Hepatocyte (in vitro differentiated cells): Measurements from ENCODE around the gene BORCS8. TPM values are rescaled to one million over a fixed set of nuclear protein-coding genes. Genes with fewer than 3 reads are reported as not detected.

ENCODE experiments used
- DNase-seq: peaks from one replicate; pipeline ENCODE4 v3.0.0-alpha.2; 2016; ENCODE audit warnings: low spot score
- H2AFZ ChIP-seq: fragments of 200-600 bp; sonication (generic); 2 replicates; pipeline ENCODE4 v1.6.0; 2016; ENCODE audit warnings: antibody characterized with exemption, mild to moderate bottlenecking
- H3K27ac ChIP-seq: fragments of 200-600 bp; sonication (generic); 2 replicates; pipeline ENCODE4 v1.5.1; 2016; ENCODE audit warnings: mild to moderate bottlenecking
- H3K27me3 ChIP-seq: fragments of 200-600 bp; sonication (generic); 2 replicates; pipeline ENCODE4 v1.6.1; 2016
- H3K36me3 ChIP-seq: fragments of 200-600 bp; sonication (generic); replicated peaks from 2 replicates; pipeline ENCODE4 v1.5.1; 2016; ENCODE audit warnings: low read depth; ENCODE audit not compliant: insufficient read depth
- H3K4me1 ChIP-seq: fragments of 200-600 bp; sonication (generic); 2 replicates; pipeline ENCODE4 v1.5.1; 2016; ENCODE audit warnings: mild to moderate bottlenecking, moderate library complexity; ENCODE audit not compliant: insufficient read depth
- H3K4me2 ChIP-seq: fragments of 200-600 bp; sonication (generic); 2 replicates; pipeline ENCODE4 v1.6.0; 2016
- H3K4me3 ChIP-seq: fragments of 200-600 bp; sonication (generic); 2 replicates; pipeline ENCODE4 v1.5.1; 2016; ENCODE audit warnings: mild to moderate bottlenecking
- H3K79me2 ChIP-seq: fragments of 200-600 bp; sonication (generic); 2 replicates; pipeline ENCODE4 v1.6.0; 2017; ENCODE audit warnings: mild to moderate bottlenecking
- H3K9me2 ChIP-seq: fragments of 200-600 bp; sonication (generic); replicated peaks from 2 replicates; pipeline ENCODE4 v1.6.0; 2017; ENCODE audit warnings: mild to moderate bottlenecking; ENCODE audit not compliant: insufficient read depth
- H3K9me3 ChIP-seq: fragments of 200-600 bp; sonication (generic); 2 replicates; pipeline ENCODE4 v1.5.1; 2016; ENCODE audit warnings: low read depth, mild to moderate bottlenecking
- H4K20me1 ChIP-seq: fragments of 200-600 bp; sonication (generic); 2 replicates; pipeline ENCODE4 v1.6.0; 2016; ENCODE audit warnings: mild to moderate bottlenecking; ENCODE audit not compliant: insufficient read depth, poor library complexity, severe bottlenecking
- EZH2 ChIP-seq: fragments of 200-600 bp; sonication (generic); IDR thresholded peaks from 2 replicates; pipeline ENCODE4 v1.6.1; 2016; ENCODE audit warnings: antibody characterized with exemption, mild to moderate bottlenecking, borderline replicate concordance
- EZH2phosphoT487 ChIP-seq: fragments of 200-600 bp; sonication (generic); IDR thresholded peaks from one replicate; pipeline ENCODE4 v1.6.1; 2018; ENCODE audit warnings: antibody characterized with exemption, mild to moderate bottlenecking, low read depth, moderate library complexity; ENCODE audit not compliant: unreplicated experiment, severe bottlenecking
- WGBS: methylation state at CpG from one replicate; pipeline ENCODE4 v1.1.6; 2016; ENCODE audit warnings: low lambda C conversion rate; ENCODE audit errors: missing lambda C conversion rate; 5-methylcytosine and 5-hydroxymethylcytosine counted together
- polyA plus RNA-seq: library from polyadenylated mRNA; unstranded; fragments of >200 nt; fragmentation: Nextera tagmentation; extraction: Ambion mirVana; gene quantifications from 2 replicates; pipeline ENCODE4 v1.2.1, GENCODE V29; 2016
- total RNA-seq: library from RNA; depleted of rRNA; stranded (reverse); fragments of >200 nt; gene quantifications from 2 replicates; pipeline ENCODE4 v1.2.3, GENCODE V29; 2014
- TF ChIP-seq, protein P1 (sequence below): fragments of 200-600 bp; sonication (generic); IDR thresholded peaks from 2 replicates; pipeline ENCODE4 v1.5.1; 2016; ENCODE audit warnings: antibody characterized with exemption, mild to moderate bottlenecking; ENCODE audit not compliant: poor library complexity

BORCS8 gene
- total and polyA plus RNA-seq, 2 experiments from 2014 or later = 13.1 to 25.6 TPM

DNA sequence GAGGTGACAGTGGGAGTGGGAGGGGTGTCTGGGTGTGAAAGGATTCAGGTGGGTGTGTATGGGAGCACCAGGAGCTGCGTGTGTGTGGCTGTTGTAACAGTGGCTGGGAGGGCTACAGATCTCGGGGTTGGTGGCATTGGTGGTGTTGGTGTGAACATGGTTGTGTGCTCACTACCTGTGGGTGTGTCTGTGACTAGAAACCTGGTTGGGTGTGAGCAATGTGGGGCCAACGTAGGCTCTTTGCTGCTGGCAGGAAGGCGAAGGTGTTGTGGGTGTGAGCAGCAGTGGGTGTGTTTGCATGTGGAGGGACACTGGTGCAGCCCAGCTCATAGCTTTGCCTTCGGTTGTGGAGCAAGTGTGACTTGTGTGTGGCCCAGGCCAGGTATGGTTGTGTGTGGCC, 15.0 kb upstream of the BORCS8 start:
- Histone ChIP-seq H3K4me2 (no peak overlapping the region), H2AFZ (no peak overlapping the region), H3K27ac (no peak overlapping the region), H3K79me2 (peaks cover 2% of the 10 kb centered on the region), H4K20me1 (no peaks in the 10 kb centered on the region), H3K4me3 (no peak overlapping the region), H3K9me3 (no peaks in the 10 kb centered on the region), H3K4me1 (no peaks in the 10 kb centered on the region), H3K36me3 (no peaks in the 10 kb centered on the region), H3K9me2 (no peaks in the 10 kb centered on the region), H3K27me3 (peaks cover 23% of the 10 kb centered on the region)
- no peak for DNase-seq
- TF ChIP-seq EZH2phosphoT487 = no peak
- TF ChIP-seq, protein P1, sequence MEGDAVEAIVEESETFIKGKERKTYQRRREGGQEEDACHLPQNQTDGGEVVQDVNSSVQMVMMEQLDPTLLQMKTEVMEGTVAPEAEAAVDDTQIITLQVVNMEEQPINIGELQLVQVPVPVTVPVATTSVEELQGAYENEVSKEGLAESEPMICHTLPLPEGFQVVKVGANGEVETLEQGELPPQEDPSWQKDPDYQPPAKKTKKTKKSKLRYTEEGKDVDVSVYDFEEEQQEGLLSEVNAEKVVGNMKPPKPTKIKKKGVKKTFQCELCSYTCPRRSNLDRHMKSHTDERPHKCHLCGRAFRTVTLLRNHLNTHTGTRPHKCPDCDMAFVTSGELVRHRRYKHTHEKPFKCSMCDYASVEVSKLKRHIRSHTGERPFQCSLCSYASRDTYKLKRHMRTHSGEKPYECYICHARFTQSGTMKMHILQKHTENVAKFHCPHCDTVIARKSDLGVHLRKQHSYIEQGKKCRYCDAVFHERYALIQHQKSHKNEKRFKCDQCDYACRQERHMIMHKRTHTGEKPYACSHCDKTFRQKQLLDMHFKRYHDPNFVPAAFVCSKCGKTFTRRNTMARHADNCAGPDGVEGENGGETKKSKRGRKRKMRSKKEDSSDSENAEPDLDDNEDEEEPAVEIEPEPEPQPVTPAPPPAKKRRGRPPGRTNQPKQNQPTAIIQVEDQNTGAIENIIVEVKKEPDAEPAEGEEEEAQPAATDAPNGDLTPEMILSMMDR = no peak
- no peak for TF ChIP-seq EZH2
- WGBS = 75% methylated on average over 5 of the region's 5 CpGs

DNA sequence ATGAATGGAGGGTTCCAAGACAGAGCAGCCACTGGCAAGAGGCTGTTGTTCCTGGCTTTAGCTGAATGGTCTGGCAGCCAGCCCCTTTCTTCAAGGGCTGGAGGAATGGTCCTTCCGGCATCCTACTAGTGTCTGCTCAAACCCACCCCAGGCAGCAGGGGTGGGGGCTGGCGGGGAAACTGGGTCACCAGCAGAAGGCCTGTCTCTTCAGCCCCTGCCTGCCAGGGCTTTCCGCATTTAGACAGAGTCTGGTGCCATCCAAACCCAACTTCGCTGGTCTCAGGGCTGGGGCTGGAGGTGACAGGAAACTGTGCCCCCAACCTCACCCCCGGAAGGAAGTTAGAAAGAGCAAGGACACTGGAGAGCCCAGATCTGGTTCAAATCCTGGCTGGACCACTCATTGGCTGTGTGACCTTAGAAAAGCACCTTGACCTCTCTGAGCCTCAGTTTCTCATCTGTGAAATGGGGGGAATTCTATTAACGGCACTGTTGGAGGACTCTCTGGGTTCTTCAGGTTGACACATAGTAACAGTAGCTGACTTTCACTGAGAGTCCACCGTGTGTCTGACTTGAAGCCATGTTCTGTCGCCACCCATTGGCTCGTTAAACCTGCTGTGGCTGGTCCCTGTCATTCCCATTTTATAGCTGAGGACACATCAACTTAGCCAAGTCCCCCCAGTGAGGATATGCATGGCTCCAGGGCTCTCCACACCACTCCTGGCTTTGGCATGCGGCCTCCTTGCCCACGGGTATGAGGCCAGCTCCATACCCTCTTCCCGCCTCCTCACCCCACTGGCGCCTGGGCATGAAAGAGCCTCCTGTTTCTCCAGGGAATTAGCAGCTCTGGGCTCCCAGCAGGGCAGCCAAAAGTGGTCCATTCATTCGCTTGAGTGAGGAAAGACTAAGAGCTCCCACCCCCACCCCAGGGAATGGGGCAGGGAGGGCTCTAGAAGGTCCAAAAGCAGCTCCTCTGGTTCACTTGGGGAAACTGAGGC, 13.8 kb upstream of the BORCS8 start:
- H3K79me2 ChIP-seq = peaks cover 2% of the 10 kb centered on the region
- H3K27ac ChIP-seq = no peak overlapping the region
- no peaks in the 10 kb centered on the region for H3K9me3 ChIP-seq
- H3K4me3 ChIP-seq = no peak overlapping the region
- H3K36me3 ChIP-seq = no peaks in the 10 kb centered on the region
- no peaks in the 10 kb centered on the region for H4K20me1 ChIP-seq
- H3K4me2 ChIP-seq = no peak overlapping the region
- peaks cover 11% of the 10 kb centered on the region for H3K27me3 ChIP-seq
- no peak overlapping the region for H2AFZ ChIP-seq
- DNase-seq = no peak
- WGBS = 62% methylated on average over 14 of the region's 14 CpGs
- TF ChIP-seq, protein P1 = no peak
- no peak for TF ChIP-seq EZH2phosphoT487
- no peak for TF ChIP-seq EZH2
- no peaks in the 10 kb centered on the region for H3K4me1 ChIP-seq
- H3K9me2 ChIP-seq = no peaks in the 10 kb centered on the region

DNA sequence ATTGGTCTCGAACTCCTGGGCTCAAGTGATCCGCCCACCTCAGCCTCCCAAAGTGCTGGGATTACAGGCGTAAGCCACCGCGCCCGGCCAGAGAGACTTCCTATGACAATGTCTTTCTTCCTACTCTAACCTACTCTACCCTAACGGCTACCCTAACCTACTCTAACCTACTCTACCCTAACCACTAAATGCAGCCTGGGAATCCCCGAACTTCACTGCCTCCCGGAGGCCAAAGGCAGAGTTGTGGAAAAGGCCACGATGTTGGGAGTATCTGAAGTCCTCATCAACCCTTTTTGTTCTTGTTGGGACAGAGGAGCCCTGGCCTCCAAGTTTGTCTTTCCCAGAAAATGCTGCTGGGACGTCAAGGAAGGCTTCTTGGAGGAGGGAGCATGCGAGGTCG, 12.2 kb upstream of the BORCS8 start:
- WGBS = 70% methylated on average over 13 of the region's 13 CpGs
- H3K27me3 ChIP-seq = peaks cover 4% of the 10 kb centered on the region

More for the DNA sequence above, 12.2 kb upstream of the BORCS8 start:
- TF ChIP-seq, protein P1 = no peak
- H3K4me1 ChIP-seq = no peaks in the 10 kb centered on the region
- no peaks in the 10 kb centered on the region for H3K36me3 ChIP-seq
- no peaks in the 10 kb centered on the region for H3K9me2 ChIP-seq
- no peak overlapping the region for H3K27ac ChIP-seq
- DNase-seq = no peak
- no peaks in the 10 kb centered on the region for H3K9me3 ChIP-seq
- no peak overlapping the region for H3K4me3 ChIP-seq
- H2AFZ ChIP-seq = no peak overlapping the region
- H3K4me2 ChIP-seq = no peak overlapping the region
- no peaks in the 10 kb centered on the region for H4K20me1 ChIP-seq
- H3K79me2 ChIP-seq = peaks cover 2% of the 10 kb centered on the region
